Adrenal gland (tissue), 12 donors: ENCODE measurements around the gene COL19A1. TPM values are rescaled to one million over a fixed set of nuclear protein-coding genes. Genes with fewer than 3 reads are reported as not detected.

ENCODE experiments used
- DNase-seq, 7 donors: peaks; one replicate each; pipeline ENCODE4 v3.0.0-alpha.2; 2019 to 2020
- H3K27ac ChIP-seq, 5 donors: fragments of 200-600 bp; sonication (generic) in 4 of 5; 1 replicate in 3 of 5; 2 replicates in 2 of 5; pipeline versions ENCODE4 v1.5.1 to v1.8.0; 2016 to 2020; ENCODE audit warnings: mild to moderate bottlenecking in 1 of 5
- H3K27me3 ChIP-seq: fragments of 200-600 bp; 2 replicates; pipeline ENCODE4 v1.8.0; 2021
- H3K36me3 ChIP-seq, 2 donors: fragments of 200-600 bp; replicated peaks in 1 of 2; 1 replicate in 1 of 2; 2 replicates in 1 of 2; pipeline versions ENCODE4 v1.5.1 to v1.8.0; 2018 to 2022
- H3K4me1 ChIP-seq, 2 donors: fragments of 200-600 bp; replicated peaks in 1 of 2; 1 replicate in 1 of 2; 2 replicates in 1 of 2; pipeline versions ENCODE4 v1.5.1 to v1.8.0; 2018 to 2021
- H3K4me3 ChIP-seq, 4 donors: fragments of 200-600 bp; sonication (generic) in 3 of 4; one replicate each; pipeline ENCODE4 v1.5.1; 2016 to 2018
- H3K9me3 ChIP-seq, 3 donors: fragments of 200-600 bp; sonication (generic) in 1 of 3; replicated peaks in 1 of 3; 1 replicate in 2 of 3; 2 replicates in 1 of 3; pipeline versions ENCODE4 v1.5.1 to v1.8.0; 2016 to 2021
- POLR2A ChIP-seq, 2 donors: fragments of 450-650 bp; IDR thresholded peaks; one replicate each; pipeline ENCODE4 v1.6.1; 2017; ENCODE audit warnings: antibody characterized with exemption in 2 of 2, mild to moderate bottlenecking in 2 of 2, moderate library complexity in 1 of 2
- WGBS, 4 donors: extraction: QIAGEN DNeasy Blood & Tissue Kit in 2 of 4; methylation state at CpG; one replicate each; pipeline versions ENCODE4 v1.1.5 to v1.1.7; 2013 to 2017; 5-methylcytosine and 5-hydroxymethylcytosine counted together
- intact Hi-C, 2 donors: fragments of 100-400 bp; cut with DNase I; formaldehyde crosslinking; loops; one replicate each; pipeline versions ENCODE4 v1.14.1 to v1.15.0; 2022 to 2023
- polyA plus RNA-seq, 3 donors: library from polyadenylated mRNA; stranded (reverse); fragments of 200-250 nt in 2 of 3; fragments of 350-450 nt in 1 of 3; fragmentation: Illumina TruSeq in 1 of 3; extraction: RNeasy Lipid Tissue Mini Kit (QIAGEN cat#74804) in 1 of 3; gene quantifications; one replicate each; pipeline ENCODE4 v1.2.3, GENCODE V29; 2013 to 2014
- total RNA-seq, 9 donors: library from RNA; depleted of rRNA in 4 of 9; stranded (reverse); fragments of >200 nt in 4 of 9; fragments of 120-200 nt in 1 of 9; fragmentation: NEBNext Ultra II Directional in 1 of 9; extraction: Animal tissue kit (Norgen Biotek cat#: 25700) in 1 of 9; gene quantifications; one replicate each; pipeline versions ENCODE4 v1.1.0 to v1.2.4, GENCODE V29; 2013 to 2023
- TF ChIP-seq, protein P1 (sequence below), 6 experiments: fragments of 450-650 bp in 4 of 6; fragments of 200-600 bp in 2 of 6; sonication (generic) in 1 of 6; IDR thresholded peaks; 1 replicate in 5 of 6; 2 replicates in 1 of 6; pipeline versions ENCODE4 v1.5.1 to v1.8.0; 2016 to 2021; ENCODE audit warnings: antibody characterized with exemption in 6 of 6, mild to moderate bottlenecking in 2 of 6, moderate library complexity in 1 of 6
- donor health status: healthy with polysubstance abuse.
- donor health status: Bipolar disorder and iron deficiency.
- donor health status: DM: yes; HTN: yes; CAD: no.
- donor health status: DM: no; HTN: no; CAD: no.
- donor health status: DM: no; HTN: no; CAD: no.
- donor health status: DM: yes; HTN: yes; CAD: no.

Gene COL19A1
- total and polyA plus RNA-seq, 12 donors: under 0.01 to 0.32 (median 0.11) TPM; not detected in 5

- H3K27me3 ChIP-seq: no peaks in the 10 kb centered on the region
- intact Hi-C loops: no loop called here
- H3K36me3 ChIP-seq: no peaks in the 10 kb centered on the region
- H3K4me3 ChIP-seq: no peak overlapping the region
- TF ChIP-seq, protein P1, sequence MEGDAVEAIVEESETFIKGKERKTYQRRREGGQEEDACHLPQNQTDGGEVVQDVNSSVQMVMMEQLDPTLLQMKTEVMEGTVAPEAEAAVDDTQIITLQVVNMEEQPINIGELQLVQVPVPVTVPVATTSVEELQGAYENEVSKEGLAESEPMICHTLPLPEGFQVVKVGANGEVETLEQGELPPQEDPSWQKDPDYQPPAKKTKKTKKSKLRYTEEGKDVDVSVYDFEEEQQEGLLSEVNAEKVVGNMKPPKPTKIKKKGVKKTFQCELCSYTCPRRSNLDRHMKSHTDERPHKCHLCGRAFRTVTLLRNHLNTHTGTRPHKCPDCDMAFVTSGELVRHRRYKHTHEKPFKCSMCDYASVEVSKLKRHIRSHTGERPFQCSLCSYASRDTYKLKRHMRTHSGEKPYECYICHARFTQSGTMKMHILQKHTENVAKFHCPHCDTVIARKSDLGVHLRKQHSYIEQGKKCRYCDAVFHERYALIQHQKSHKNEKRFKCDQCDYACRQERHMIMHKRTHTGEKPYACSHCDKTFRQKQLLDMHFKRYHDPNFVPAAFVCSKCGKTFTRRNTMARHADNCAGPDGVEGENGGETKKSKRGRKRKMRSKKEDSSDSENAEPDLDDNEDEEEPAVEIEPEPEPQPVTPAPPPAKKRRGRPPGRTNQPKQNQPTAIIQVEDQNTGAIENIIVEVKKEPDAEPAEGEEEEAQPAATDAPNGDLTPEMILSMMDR (IDR thresholded peaks at IDR 0.05): no peak
- TF ChIP-seq POLR2A (IDR thresholded peaks at IDR 0.05): no peak
- DNase-seq: no peak
- no peaks in the 10 kb centered on the region for H3K9me3 ChIP-seq
- no peak overlapping the region for H3K27ac ChIP-seq
- no peaks in the 10 kb centered on the region for H3K4me1 ChIP-seq
- WGBS, 4 donors: 61 to 87% (median 69%) methylated on average over 2 of the region's 2 CpGs
Measured at GRCh38 chr6:70151616-70152015, 285.3 kb downstream of the COL19A1 start.

- no peak for DNase-seq
- TF ChIP-seq, protein P1 (IDR thresholded peaks at IDR 0.05): no peak
- TF ChIP-seq POLR2A (IDR thresholded peaks at IDR 0.05): no peak
- no peak overlapping the region for H3K4me3 ChIP-seq
- H3K27ac ChIP-seq: no peak overlapping the region
- H3K36me3 ChIP-seq: no peaks in the 10 kb centered on the region
- no peaks in the 10 kb centered on the region for H3K27me3 ChIP-seq
- H3K4me1 ChIP-seq: no peaks in the 10 kb centered on the region
- intact Hi-C loops: no loop called here
- no peaks in the 10 kb centered on the region for H3K9me3 ChIP-seq
- WGBS, 4 donors: 75 to 83% (median 79%) methylated on average over 6 of the region's 6 CpGs
Measured at GRCh38 chr6:70152786-70153185, 286.4 kb downstream of the COL19A1 start.

- DNase-seq: no peak
- TF ChIP-seq, protein P1 (IDR thresholded peaks at IDR 0.05): no peak
- no peak for TF ChIP-seq POLR2A (IDR thresholded peaks at IDR 0.05)
Measured at GRCh38 chr6:70157086-70157485, 290.7 kb downstream of the COL19A1 start.

DNA sequence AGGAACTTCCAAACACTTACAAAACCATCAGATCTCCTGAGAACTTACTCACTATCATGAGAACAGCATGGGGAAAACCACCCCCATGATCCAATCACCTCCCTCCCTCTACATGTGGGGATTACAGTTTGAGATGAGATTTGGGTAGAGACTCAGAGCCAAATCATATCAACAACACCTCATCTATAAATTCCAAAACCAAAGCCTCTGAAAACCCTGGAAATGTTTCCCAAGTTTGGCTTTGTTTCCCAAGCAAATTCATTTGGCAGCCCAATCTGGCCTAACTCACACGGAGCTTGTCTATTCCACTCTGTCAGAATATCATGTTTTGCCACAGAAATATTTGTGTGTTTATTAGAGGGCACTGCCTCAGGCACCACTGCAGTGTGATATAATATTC, 293.9 kb downstream of the COL19A1 start:
- TF ChIP-seq, protein P1 (IDR thresholded peaks at IDR 0.05): no peak
- H3K4me1 ChIP-seq: no peaks in the 10 kb centered on the region
- H3K27me3 ChIP-seq: no peaks in the 10 kb centered on the region
- no peak overlapping the region for H3K4me3 ChIP-seq
- no peaks in the 10 kb centered on the region for H3K36me3 ChIP-seq
- DNase-seq: no peak
- intact Hi-C loops: no loop called here
- no peaks in the 10 kb centered on the region for H3K9me3 ChIP-seq
- H3K27ac ChIP-seq: no peak overlapping the region
- WGBS, 4 donors: 64 to 81% (median 73%) methylated on average over 1 of the region's 1 CpG

More at GRCh38 chr6:70157086-70157485, 290.7 kb downstream of the COL19A1 start:
- no peaks in the 10 kb centered on the region for H3K36me3 ChIP-seq
- intact Hi-C loops: no loop called here
- WGBS, 4 donors: 29 to 46% (median 42%) methylated on average over 1 of the region's 1 CpG
- no peak overlapping the region for H3K4me3 ChIP-seq
- no peaks in the 10 kb centered on the region for H3K4me1 ChIP-seq
- no peak overlapping the region for H3K27ac ChIP-seq
- H3K27me3 ChIP-seq: no peaks in the 10 kb centered on the region
- H3K9me3 ChIP-seq: no peaks in the 10 kb centered on the region
